Endothelial cell of umbilical vein (primary cell): ENCODE data around the gene TBC1D14. TPM values are rescaled to one million over a fixed set of nuclear protein-coding genes. Genes with fewer than 3 reads are reported as not detected.

Source experiments
- BruUV-seq: library from RNA; stranded (reverse); fragments of 400-500 nt; replicated peaks from 2 replicates; lab custom pipeline; 2021; lab: Mats Ljungman, UMichigan
- CTCF ChIA-PET: fragments of 300-600, 350-600 bp; sonication (Branson Sonifier 250); formaldehyde crosslinking; loops from one replicate; lab custom pipeline; 2021; ENCODE audit warnings: antibody characterized with exemption, inconsistent platforms; lab: Charles Lee
- POLR2A ChIA-PET: fragments of 300-600, 350-600 bp; sonication (Branson Sonifier 250); formaldehyde crosslinking; loops from one replicate; lab custom pipeline; 2021; ENCODE audit warnings: antibody characterized with exemption, inconsistent platforms; lab: Charles Lee
- DNase-seq: peaks from one replicate; pipeline ENCODE4 v3.0.0-alpha.2; 2011; ENCODE audit warnings: low read depth, low spot score
- FAIRE-seq: peaks from 2 replicates; lab custom pipeline; 2011; peaks lifted over from hg19 to GRCh38; lab: Jason Lieb, UNC
- H2AFZ ChIP-seq: 2 replicates; pipeline ENCODE4 v1.6.0; 2012; ENCODE audit warnings: low read depth, low read length, control low read depth, inconsistent platforms
- H3K27ac ChIP-seq: 2 replicates; pipeline ENCODE4 v1.5.1; 2011; ENCODE audit warnings: low read depth, mild to moderate bottlenecking, control low read depth, low read length, moderate library complexity; ENCODE audit not compliant: insufficient read depth
- H3K27me3 ChIP-seq, 2 experiments: 2 replicates each; pipeline versions ENCODE4 v1.6.0 to v1.6.1; 2011; ENCODE audit warnings: low read length in 2 of 2, mixed read lengths in 1 of 2; ENCODE audit not compliant: control insufficient read depth in 2 of 2, insufficient read depth in 2 of 2
- H3K36me3 ChIP-seq, 2 experiments: 2 replicates in 1 of 2; 3 replicates in 1 of 2; pipeline ENCODE4 v1.5.1; 2011; ENCODE audit warnings: low read length in 2 of 2, mild to moderate bottlenecking in 1 of 2, moderate library complexity in 1 of 2; ENCODE audit not compliant: control insufficient read depth in 2 of 2, insufficient read depth in 2 of 2; ENCODE audit errors: extremely low read depth in 1 of 2
- H3K4me1 ChIP-seq: 3 replicates; pipeline ENCODE4 v1.5.1; 2011; ENCODE audit warnings: mild to moderate bottlenecking, low read length; ENCODE audit not compliant: control insufficient read depth, insufficient read depth; ENCODE audit errors: extremely low read depth
- H3K4me2 ChIP-seq: 2 replicates; pipeline ENCODE4 v1.6.1; 2011; ENCODE audit warnings: low read length, control low read depth, mixed read lengths; ENCODE audit not compliant: insufficient read depth
- H3K4me3 ChIP-seq, 3 experiments: fragments of 200-600 bp in 1 of 3; sonication (generic), shearing (Covaris generic) in 1 of 3; replicated peaks in 1 of 3; 2 replicates each; pipeline ENCODE4 v1.5.1; 2011 to 2016; ENCODE audit warnings: control low read depth in 3 of 3, low read length in 3 of 3, mild to moderate bottlenecking in 2 of 3, inconsistent platforms in 1 of 3, low read depth in 1 of 3, moderate library complexity in 1 of 3; ENCODE audit not compliant: insufficient read depth in 1 of 3
- H3K79me2 ChIP-seq: 2 replicates; pipeline ENCODE4 v1.6.0; 2012; ENCODE audit warnings: low read length, inconsistent platforms; ENCODE audit not compliant: control insufficient read depth, insufficient read depth
- H3K9ac ChIP-seq: replicated peaks from 2 replicates; pipeline ENCODE3; 2011; ENCODE audit warnings: low read length, control low read depth; ENCODE audit not compliant: insufficient read depth; ENCODE audit errors: extremely low read depth
- H3K9me1 ChIP-seq: replicated peaks from 3 replicates; pipeline ENCODE4 v1.6.0; 2011; ENCODE audit warnings: mild to moderate bottlenecking, low read length; ENCODE audit not compliant: control insufficient read depth, insufficient read depth; ENCODE audit errors: extremely low read depth
- H3K9me3 ChIP-seq: replicated peaks from 2 replicates; pipeline ENCODE4 v1.5.1; 2012; ENCODE audit warnings: low read length, inconsistent platforms; ENCODE audit not compliant: control insufficient read depth, insufficient read depth
- H4K20me1 ChIP-seq: replicated peaks from 2 replicates; pipeline ENCODE3; 2011; ENCODE audit warnings: mild to moderate bottlenecking, low read length; ENCODE audit not compliant: control insufficient read depth, insufficient read depth; ENCODE audit errors: extremely low read depth
- EZH2 ChIP-seq: IDR thresholded peaks from 2 replicates; pipeline ENCODE4 v1.6.1; 2012; ENCODE audit warnings: borderline replicate concordance, low read depth, mild to moderate bottlenecking, moderate library complexity, low read length, inconsistent platforms; ENCODE audit not compliant: severe bottlenecking
- FOS ChIP-seq: IDR thresholded peaks from 2 replicates; pipeline ENCODE4 v1.6.1; 2011; ENCODE audit warnings: mild to moderate bottlenecking, low read length, moderate library complexity, borderline replicate concordance; ENCODE audit not compliant: insufficient read depth
- MYC ChIP-seq: IDR thresholded peaks from one replicate; pipeline ENCODE4 v1.6.1; 2011; ENCODE audit warnings: mild to moderate bottlenecking, low read depth, low read length
- POLR2AphosphoS5 ChIP-seq: IDR thresholded peaks from 2 replicates; pipeline ENCODE4 v1.6.1; 2012; ENCODE audit warnings: low read depth, mild to moderate bottlenecking, control low read depth, low read length, moderate library complexity; ENCODE audit not compliant: insufficient read depth
- dilution Hi-C: fragments of 300-500 bp; cut with MboI; formaldehyde crosslinking; loops from one replicate; pipeline ENCODE4 v1.15.0; 2019; ENCODE audit warnings: low sequenced_read_pairs; ENCODE audit not compliant: extremely low pct_ligation_motif_present
- intact Hi-C: fragments of 100-400 bp; cut with micrococcal nuclease; formaldehyde crosslinking; loops from one replicate; pipeline ENCODE4 v1.10.0; 2022
- polyA plus RNA-seq, 4 experiments: library from polyadenylated mRNA; depleted of rRNA in 3 of 4; stranded (reverse) in 3 of 4; unstranded in 1 of 4; fragments of >200 nt; gene quantifications; 2 replicates each; pipeline versions ENCODE4 v1.2.1 to v1.2.3, GENCODE V29; 2011 to 2012; ENCODE audit warnings: missing spikeins in 1 of 4
- total RNA-seq: library from RNA; stranded (reverse); gene quantifications from 2 replicates; pipeline ENCODE4 v1.2.3, GENCODE V29; 2021
- TF ChIP-seq, protein P1 (sequence below), 2 donors: IDR thresholded peaks; 1 replicate in 1 of 2; 2 replicates in 1 of 2; pipeline ENCODE4 v1.5.1; 2011; ENCODE audit warnings: low read length in 2 of 2, mild to moderate bottlenecking in 2 of 2, moderate library complexity in 2 of 2, control low read depth in 1 of 2, inconsistent platforms in 1 of 2, low read depth in 1 of 2; ENCODE audit not compliant: insufficient read depth in 1 of 2; ENCODE audit errors: extremely low read depth in 1 of 2

TBC1D14 gene
- total and polyA plus RNA-seq, 2 donors (not counting 3 experiments of a cell fraction or from before 2014, with no cell fraction given), result 23.7 to 24.8 TPM

DNA sequence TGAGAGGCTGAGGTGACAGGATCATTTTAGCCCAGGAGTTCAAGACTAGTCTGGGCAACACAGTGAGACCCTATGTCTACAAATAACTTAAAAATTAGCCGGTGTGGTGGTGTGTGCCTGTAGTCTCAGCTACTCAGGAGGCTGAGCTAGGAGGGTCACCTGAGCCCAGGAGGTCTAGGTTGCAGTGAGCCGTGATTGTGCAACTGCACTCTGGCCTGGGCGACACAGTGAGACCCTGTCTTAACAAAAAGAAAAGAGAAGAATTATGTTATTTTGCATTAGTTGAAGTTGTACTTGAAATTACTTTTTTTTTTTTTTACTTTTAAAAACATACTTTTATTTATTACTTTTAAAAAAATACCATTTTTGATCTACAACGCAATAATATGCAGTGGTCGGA lies 111.7 kb downstream of the TBC1D14 start:
- Histone ChIP-seq H3K4me2 (no peak overlapping the region), H3K4me1 (no peaks in the 10 kb centered on the region), H3K27me3 (no peaks in the 10 kb centered on the region), H4K20me1 (no peaks in the 10 kb centered on the region), H3K4me3 (no peak overlapping the region), H3K9me1 (no peaks in the 10 kb centered on the region), H3K9ac (no peak overlapping the region), H3K9me3 (no peaks in the 10 kb centered on the region), H2AFZ (no peak overlapping the region), H3K79me2 (no peaks in the 10 kb centered on the region), H3K27ac (no peak overlapping the region), H3K36me3 (peaks cover 0 to 11% of the 10 kb centered on the region in 2 experiments)
- no TSS peak for BruUV-seq
- dilution Hi-C loops, result loop anchor here (5.0 kb wide), 1 partner anchor 34 kb away; no protein-coding TSS in a partner anchor
- ChIA-PET POLR2A (no interaction called here), CTCF (interaction anchor here (1.5 kb wide), 1 partner anchor 47 kb away, joined by 5 read pairs; no protein-coding TSS in a partner anchor)
- DNase-seq, result no peak
- intact Hi-C loops, result no loop called here
- TF ChIP-seq, protein P1, sequence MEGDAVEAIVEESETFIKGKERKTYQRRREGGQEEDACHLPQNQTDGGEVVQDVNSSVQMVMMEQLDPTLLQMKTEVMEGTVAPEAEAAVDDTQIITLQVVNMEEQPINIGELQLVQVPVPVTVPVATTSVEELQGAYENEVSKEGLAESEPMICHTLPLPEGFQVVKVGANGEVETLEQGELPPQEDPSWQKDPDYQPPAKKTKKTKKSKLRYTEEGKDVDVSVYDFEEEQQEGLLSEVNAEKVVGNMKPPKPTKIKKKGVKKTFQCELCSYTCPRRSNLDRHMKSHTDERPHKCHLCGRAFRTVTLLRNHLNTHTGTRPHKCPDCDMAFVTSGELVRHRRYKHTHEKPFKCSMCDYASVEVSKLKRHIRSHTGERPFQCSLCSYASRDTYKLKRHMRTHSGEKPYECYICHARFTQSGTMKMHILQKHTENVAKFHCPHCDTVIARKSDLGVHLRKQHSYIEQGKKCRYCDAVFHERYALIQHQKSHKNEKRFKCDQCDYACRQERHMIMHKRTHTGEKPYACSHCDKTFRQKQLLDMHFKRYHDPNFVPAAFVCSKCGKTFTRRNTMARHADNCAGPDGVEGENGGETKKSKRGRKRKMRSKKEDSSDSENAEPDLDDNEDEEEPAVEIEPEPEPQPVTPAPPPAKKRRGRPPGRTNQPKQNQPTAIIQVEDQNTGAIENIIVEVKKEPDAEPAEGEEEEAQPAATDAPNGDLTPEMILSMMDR (IDR thresholded peaks at IDR 0.05; ENCODE audit: extremely low read depth in 1 of 2, insufficient read depth in 1 of 2, low read depth in 1 of 2, low read length in 2 of 2), result no peak
- TF ChIP-seq EZH2, result no peak
- no peak for TF ChIP-seq POLR2AphosphoS5
- no peak for TF ChIP-seq FOS
- no peak for TF ChIP-seq MYC
- FAIRE-seq, result no peak
